Uterus (tissue), 4 donors: ENCODE data around the gene HMGB2. TPM values are rescaled to one million over a fixed set of nuclear protein-coding genes. Genes with fewer than 3 reads are reported as not detected.
A peak's percentile ranks its signal among the peaks of the same experiment; 100 is the strongest.

ENCODE experiments used
- DNase-seq, 2 donors: peaks; one replicate each; pipeline ENCODE4 v3.0.0-alpha.2; 2019 to 2020
- H3K27ac ChIP-seq, 2 donors: fragments of 200-600 bp; sonication (generic); 1 replicate in 1 of 2; 2 replicates in 1 of 2; pipeline ENCODE4 v1.5.1; 2016 to 2018
- H3K27me3 ChIP-seq, 2 donors: fragments of 200-600 bp; sonication (generic); one replicate each; pipeline ENCODE4 v1.5.1; 2018 to 2019; ENCODE audit warnings: control low read depth in 1 of 2
- H3K36me3 ChIP-seq, 2 donors: fragments of 200-600 bp; sonication (generic); one replicate each; pipeline ENCODE4 v1.5.1; 2019; ENCODE audit warnings: control low read depth in 1 of 2
- H3K4me1 ChIP-seq, 2 donors: fragments of 200-600 bp; sonication (generic); one replicate each; pipeline ENCODE4 v1.5.1; 2018 to 2019; ENCODE audit warnings: control low read depth in 1 of 2
- H3K4me3 ChIP-seq, 2 donors: fragments of 200-600 bp; sonication (generic); 1 replicate in 1 of 2; 2 replicates in 1 of 2; pipeline ENCODE4 v1.5.1; 2018 to 2019; ENCODE audit warnings: mild to moderate bottlenecking in 1 of 2
- H3K9me3 ChIP-seq, 2 donors: fragments of 200-600 bp; sonication (generic); one replicate each; pipeline ENCODE4 v1.5.1; 2019; ENCODE audit warnings: control low read depth in 1 of 2
- CTCF ChIP-seq, 4 experiments: fragments of 200-600 bp in 2 of 4; fragments of 450-650 bp in 2 of 4; sonication (generic) in 2 of 4; IDR thresholded peaks; one replicate each; pipeline ENCODE4 v1.5.1; 2016 to 2019; ENCODE audit warnings: antibody characterized with exemption in 4 of 4, mild to moderate bottlenecking in 2 of 4, moderate library complexity in 1 of 4
- POLR2A ChIP-seq, 2 donors: fragments of 450-650 bp; IDR thresholded peaks; one replicate each; pipeline ENCODE4 v1.6.1; 2016; ENCODE audit warnings: antibody characterized with exemption in 2 of 2, mild to moderate bottlenecking in 1 of 2, moderate library complexity in 1 of 2
- intact Hi-C: fragments of 100-400 bp; cut with DNase I; formaldehyde crosslinking; loops from one replicate; pipeline ENCODE4 v1.15.1; 2023; ENCODE audit warnings: low total_unique reads
- total RNA-seq, 4 donors: library from RNA; depleted of rRNA in 3 of 4; stranded (reverse); fragments of >200 nt in 3 of 4; gene quantifications; one replicate each; pipeline versions ENCODE4 v1.1.0 to v1.2.4, GENCODE V29; 2014 to 2023
- donor health status: DM: yes; HTN: yes; CAD: no.

HMGB2 gene
- 100 to 1,000 TPM in 1 of 4 donors, 10 to 100 TPM in 3; 19.4 to 194 (median 74.3) TPM for total RNA-seq

- TF ChIP-seq CTCF (IDR thresholded peaks at IDR 0.05) (no peak), POLR2A (IDR thresholded peaks at IDR 0.05) (peak; percentile 95 to 98)
- peak; percentile 100 for DNase-seq
- peaks cover 5 to 14% of the 10 kb centered on the region in 2 donors for H3K4me1 ChIP-seq
- H3K4me3 ChIP-seq = peak within 1 kb of the TSS; percentile 90 to 100
- H3K9me3 ChIP-seq = no peaks in the 10 kb centered on the region
- H3K36me3 ChIP-seq = no peaks in the 10 kb centered on the region
- peak within 1 kb of the TSS; percentile 99 to 100 for H3K27ac ChIP-seq
- intact Hi-C loops = loop anchor here (5.0 kb wide), 1 partner anchor 33 kb away; no protein-coding TSS in a partner anchor
- H3K27me3 ChIP-seq = no peaks in the 10 kb centered on the region
Observed at GRCh38 chr4:173334085-173334890, at the start of gene HMGB2. Gene HMGB2, minus strand, starts transcription at chr4:173334358. Its CDS starts 709 bp downstream, at chr4:173333649.

GRCh38 chr4:173382349-173382748, 48.2 kb upstream of the HMGB2 start:
- no peaks in the 10 kb centered on the region for H3K9me3 ChIP-seq
- intact Hi-C loops = no loop called here
- TF ChIP-seq POLR2A (IDR thresholded peaks at IDR 0.05) (no peak), CTCF (IDR thresholded peaks at IDR 0.05) (no peak)
- DNase-seq = no peak
- no peaks in the 10 kb centered on the region for H3K27me3 ChIP-seq
- no peaks in the 10 kb centered on the region for H3K4me1 ChIP-seq
- no peak overlapping the region for H3K4me3 ChIP-seq
- no peaks in the 10 kb centered on the region for H3K36me3 ChIP-seq
- no peak overlapping the region for H3K27ac ChIP-seq

- Histone ChIP-seq H3K36me3 (no peaks in the 10 kb centered on the region), H3K9me3 (no peaks in the 10 kb centered on the region), H3K4me1 (no peaks in the 10 kb centered on the region), H3K27me3 (no peaks in the 10 kb centered on the region), H3K27ac (no peak overlapping the region), H3K4me3 (no peak overlapping the region)
- TF ChIP-seq CTCF (IDR thresholded peaks at IDR 0.05) = no peak
- no peak for TF ChIP-seq POLR2A (IDR thresholded peaks at IDR 0.05)
- no peak for DNase-seq
- intact Hi-C loops = no loop called here
Observed at GRCh38 chr4:173381610-173382009, 47.5 kb upstream of the HMGB2 start.

GRCh38 chr4:173380987-173381386, 46.8 kb upstream of the HMGB2 start:
- Histone ChIP-seq H3K27me3 (no peaks in the 10 kb centered on the region), H3K4me1 (no peaks in the 10 kb centered on the region), H3K27ac (no peak overlapping the region), H3K36me3 (no peaks in the 10 kb centered on the region), H3K9me3 (no peaks in the 10 kb centered on the region), H3K4me3 (no peak overlapping the region)
- no peak for DNase-seq
- intact Hi-C loops = no loop called here
- no peak for TF ChIP-seq POLR2A (IDR thresholded peaks at IDR 0.05)
- no peak for TF ChIP-seq CTCF (IDR thresholded peaks at IDR 0.05)

GRCh38 chr4:173379929-173380328, 45.8 kb upstream of the HMGB2 start:
- H3K36me3 ChIP-seq = no peaks in the 10 kb centered on the region
- H3K4me3 ChIP-seq = no peak overlapping the region
- no peaks in the 10 kb centered on the region for H3K4me1 ChIP-seq
- no peak for TF ChIP-seq CTCF (IDR thresholded peaks at IDR 0.05)
- no peaks in the 10 kb centered on the region for H3K27me3 ChIP-seq
- no peaks in the 10 kb centered on the region for H3K9me3 ChIP-seq
- no peak overlapping the region for H3K27ac ChIP-seq
- intact Hi-C loops = no loop called here
- DNase-seq = no peak
